HUES64 (cell line): ENCODE data around the gene KCNH1.

Experiments
- H3K27ac ChIP-seq: 2 replicates; pipeline ENCODE4 v1.7.0; 2013; ENCODE audit warnings: low read depth, low read length, inconsistent platforms
- H3K27me3 ChIP-seq: 2 replicates; pipeline ENCODE4 v1.6.1; 2013; ENCODE audit warnings: mild to moderate bottlenecking, low read length; ENCODE audit not compliant: insufficient read depth
- H3K36me3 ChIP-seq: 2 replicates; pipeline ENCODE4 v1.6.1; 2013; ENCODE audit warnings: mild to moderate bottlenecking, low read length; ENCODE audit not compliant: insufficient read depth
- H3K4me1 ChIP-seq: 2 replicates; pipeline ENCODE4 v1.6.1; 2013; ENCODE audit warnings: mild to moderate bottlenecking, low read length, moderate library complexity; ENCODE audit not compliant: insufficient read depth
- H3K4me3 ChIP-seq: 2 replicates; pipeline ENCODE4 v1.5.1; 2013; ENCODE audit warnings: mild to moderate bottlenecking, low read length, moderate library complexity
- H3K9ac ChIP-seq: 2 replicates; pipeline ENCODE4 v1.6.1; 2013; ENCODE audit warnings: mild to moderate bottlenecking, low read depth, low read length
- H3K9me3 ChIP-seq: 2 replicates; pipeline ENCODE4 v1.6.1; 2013; ENCODE audit warnings: low read depth, low read length; ENCODE audit not compliant: insufficient read depth
- WGBS: fragments of 150-250, 120-280 bp; methylation state at CpG from one replicate; pipeline ENCODE4 v1.1.7; 2013; ENCODE audit warnings: missing lambda C conversion rate; 5-methylcytosine and 5-hydroxymethylcytosine counted together

KCNH1 gene

GRCh38 chr1:210822241-210822640, 311.7 kb downstream of the KCNH1 start:
- Histone ChIP-seq H3K27me3 (no peaks in the 10 kb centered on the region), H3K27ac (no peak overlapping the region), H3K9ac (no peak overlapping the region), H3K9me3 (no peaks in the 10 kb centered on the region), H3K4me3 (no peak overlapping the region), H3K36me3 (no peaks in the 10 kb centered on the region), H3K4me1 (no peaks in the 10 kb centered on the region)
- 100% methylated on average over 2 of the region's 2 CpGs for WGBS

- WGBS, result 75% methylated on average over 2 of the region's 3 CpGs
- no peaks in the 10 kb centered on the region for H3K4me1 ChIP-seq
- H3K27me3 ChIP-seq, result no peaks in the 10 kb centered on the region
- H3K9ac ChIP-seq, result no peak overlapping the region
- no peaks in the 10 kb centered on the region for H3K36me3 ChIP-seq
- H3K4me3 ChIP-seq, result no peak overlapping the region
- no peak overlapping the region for H3K27ac ChIP-seq
- H3K9me3 ChIP-seq, result no peaks in the 10 kb centered on the region
Measured at GRCh38 chr1:210821615-210822014, 312.3 kb downstream of the KCNH1 start.

- no peak overlapping the region for H3K4me3 ChIP-seq
- H3K27me3 ChIP-seq, result no peaks in the 10 kb centered on the region
- WGBS, result 93% methylated on average over 4 of the region's 4 CpGs
- no peaks in the 10 kb centered on the region for H3K9me3 ChIP-seq
- no peak overlapping the region for H3K27ac ChIP-seq
- H3K36me3 ChIP-seq, result no peaks in the 10 kb centered on the region
- no peak overlapping the region for H3K9ac ChIP-seq
- H3K4me1 ChIP-seq, result peaks cover 6% of the 10 kb centered on the region; the same call in 1 of the 2 replicates
Measured at GRCh38 chr1:210819266-210819665, 314.7 kb downstream of the KCNH1 start.

GRCh38 chr1:210817385-210818275, 316.3 kb downstream of the KCNH1 start:
- peaks cover 6% of the 10 kb centered on the region; the same call in 1 of the 2 replicates for H3K4me1 ChIP-seq
- no peak overlapping the region for H3K4me3 ChIP-seq
- 95% methylated on average over 2 of the region's 2 CpGs for WGBS
- H3K36me3 ChIP-seq, result no peaks in the 10 kb centered on the region
- H3K9ac ChIP-seq, result no peak overlapping the region
- H3K27me3 ChIP-seq, result no peaks in the 10 kb centered on the region
- no peaks in the 10 kb centered on the region for H3K9me3 ChIP-seq
- H3K27ac ChIP-seq, result no peak overlapping the region

GRCh38 chr1:210815641-210816550, 318.1 kb downstream of the KCNH1 start:
- no peak overlapping the region for H3K27ac ChIP-seq
- no peaks in the 10 kb centered on the region for H3K27me3 ChIP-seq
- no peaks in the 10 kb centered on the region for H3K9me3 ChIP-seq
- no peak overlapping the region for H3K9ac ChIP-seq
- H3K4me1 ChIP-seq, result peaks cover 6% of the 10 kb centered on the region; the same call in 1 of the 2 replicates
- no peak overlapping the region for H3K4me3 ChIP-seq
- 89% methylated on average over 13 of the region's 13 CpGs for WGBS
- no peaks in the 10 kb centered on the region for H3K36me3 ChIP-seq

GRCh38 chr1:210814382-210815123, 319.4 kb downstream of the KCNH1 start:
- Histone ChIP-seq H3K36me3 (no peaks in the 10 kb centered on the region), H3K9ac (no peak overlapping the region), H3K4me3 (no peak overlapping the region), H3K27ac (no peak overlapping the region), H3K27me3 (no peaks in the 10 kb centered on the region), H3K9me3 (no peaks in the 10 kb centered on the region), H3K4me1 (peaks cover 6% of the 10 kb centered on the region; the same call in 1 of the 2 replicates)

GRCh38 chr1:210801501-210801900, 332.4 kb downstream of the KCNH1 start:
- Histone ChIP-seq H3K27me3 (no peaks in the 10 kb centered on the region), H3K27ac (no peak overlapping the region), H3K36me3 (no peaks in the 10 kb centered on the region), H3K4me3 (no peak overlapping the region), H3K9ac (no peak overlapping the region), H3K4me1 (no peaks in the 10 kb centered on the region), H3K9me3 (no peaks in the 10 kb centered on the region)
- WGBS, result 92% methylated on average over 4 of the region's 4 CpGs

- Histone ChIP-seq H3K9ac (no peak overlapping the region), H3K4me3 (no peak overlapping the region), H3K27me3 (no peaks in the 10 kb centered on the region), H3K27ac (no peak overlapping the region), H3K36me3 (no peaks in the 10 kb centered on the region), H3K4me1 (no peaks in the 10 kb centered on the region), H3K9me3 (no peaks in the 10 kb centered on the region)
- WGBS, result 87% methylated on average over 3 of the region's 3 CpGs
Measured at GRCh38 chr1:210800756-210801155, 333.2 kb downstream of the KCNH1 start.

- Histone ChIP-seq H3K9ac (no peak overlapping the region), H3K27me3 (no peaks in the 10 kb centered on the region), H3K4me3 (no peak overlapping the region), H3K4me1 (no peaks in the 10 kb centered on the region), H3K36me3 (no peaks in the 10 kb centered on the region), H3K9me3 (no peaks in the 10 kb centered on the region), H3K27ac (no peak overlapping the region)
- 88% methylated on average over 4 of the region's 4 CpGs for WGBS
Measured at GRCh38 chr1:210800301-210800700, 333.6 kb downstream of the KCNH1 start.

GRCh38 chr1:210797422-210797821, 336.5 kb downstream of the KCNH1 start:
- Histone ChIP-seq H3K9me3 (no peaks in the 10 kb centered on the region), H3K27ac (no peak overlapping the region), H3K9ac (no peak overlapping the region), H3K36me3 (no peaks in the 10 kb centered on the region), H3K27me3 (no peaks in the 10 kb centered on the region), H3K4me3 (no peak overlapping the region), H3K4me1 (no peaks in the 10 kb centered on the region)
- 94% methylated on average over 8 of the region's 8 CpGs for WGBS
